OCI-LY1 (cell line): ENCODE data around the gene PPDPF.

Source experiments
- H2AFZ ChIP-seq: fragments of 200-600 bp; sonication (generic), shearing (Covaris generic); 2 replicates; pipeline ENCODE4 v1.6.0; 2014; ENCODE audit warnings: antibody characterized with exemption, mild to moderate bottlenecking, low read length
- H3F3A ChIP-seq: fragments of 200-600 bp; sonication (generic), shearing (Covaris generic); 2 replicates; pipeline ENCODE4 v1.6.0; 2014; ENCODE audit warnings: mild to moderate bottlenecking, antibody characterized with exemption, low read length, moderate library complexity; ENCODE audit not compliant: insufficient read depth
- H3K27ac ChIP-seq: fragments of 200-600 bp; sonication (generic); 2 replicates; pipeline ENCODE4 v1.5.1; 2014; ENCODE audit warnings: low read length, mixed run types, mild to moderate bottlenecking, low read depth; ENCODE audit not compliant: poor library complexity, severe bottlenecking
- H3K27me3 ChIP-seq: fragments of 200-600 bp; sonication (generic); 2 replicates; pipeline ENCODE4 v1.6.0; 2014; ENCODE audit warnings: antibody characterized with exemption, mild to moderate bottlenecking, low read length, moderate library complexity; ENCODE audit not compliant: insufficient read depth
- H3K36me3 ChIP-seq: fragments of 200-600 bp; sonication (generic); 2 replicates; pipeline ENCODE4 v1.6.1; 2014; ENCODE audit warnings: mild to moderate bottlenecking, antibody characterized with exemption, low read length, moderate library complexity, mixed read lengths; ENCODE audit not compliant: insufficient read depth
- H3K4me1 ChIP-seq: fragments of 200-600 bp; sonication (generic); 2 replicates; pipeline ENCODE4 v1.5.1; 2014; ENCODE audit warnings: mild to moderate bottlenecking, low read length, moderate library complexity; ENCODE audit not compliant: insufficient read depth, severe bottlenecking
- H3K4me2 ChIP-seq: fragments of 200-600 bp; sonication (generic), shearing (Covaris generic); 2 replicates; pipeline ENCODE4 v1.6.1; 2014; ENCODE audit warnings: low read length
- H3K4me3 ChIP-seq: fragments of 200-600 bp; sonication (generic); 2 replicates; pipeline ENCODE4 v1.5.1; 2014; ENCODE audit warnings: low read length, low read depth, mild to moderate bottlenecking, mixed read lengths; ENCODE audit not compliant: poor library complexity, severe bottlenecking
- H3K79me2 ChIP-seq: fragments of 200-600 bp; shearing (Covaris generic); 2 replicates; pipeline ENCODE4 v1.6.1; 2016; ENCODE audit warnings: mixed run types, low read length, mixed read lengths; ENCODE audit not compliant: insufficient read depth
- H3K9ac ChIP-seq: fragments of 200-600 bp; sonication (generic), shearing (Covaris generic); 2 replicates; pipeline ENCODE4 v1.6.1; 2014; ENCODE audit warnings: mild to moderate bottlenecking, low read length, mixed read lengths
- H3K9me2 ChIP-seq: fragments of 200-600 bp; sonication (generic), shearing (Covaris generic); 2 replicates; pipeline ENCODE4 v1.6.1; 2014; ENCODE audit warnings: low read depth, mild to moderate bottlenecking, low read length, mixed read lengths
- H3K9me3 ChIP-seq: fragments of 200-600 bp; shearing (Covaris generic); 2 replicates; pipeline ENCODE4 v1.6.1; 2014; ENCODE audit warnings: low read length, mixed read lengths
- H4K20me1 ChIP-seq: fragments of 200-600 bp; sonication (generic), shearing (Covaris generic); 2 replicates; pipeline ENCODE4 v1.6.0; 2016; ENCODE audit warnings: mild to moderate bottlenecking, low read length; ENCODE audit not compliant: insufficient read depth
- EZH2 ChIP-seq: fragments of 200-600 bp; sonication (generic), shearing (Covaris generic); IDR thresholded peaks from 2 replicates; pipeline ENCODE4 v1.8.0; 2017; ENCODE audit warnings: borderline replicate concordance, mixed run types, mild to moderate bottlenecking, antibody characterized with exemption, low read length, moderate library complexity, mixed read lengths
- TF ChIP-seq, protein P1 (sequence below): fragments of 200-600 bp; sonication (generic), shearing (Covaris generic); IDR thresholded peaks from 2 replicates; pipeline ENCODE4 v1.5.1; 2017; ENCODE audit warnings: mild to moderate bottlenecking, antibody characterized with exemption, low read length, moderate library complexity, mixed read lengths

The PPDPF gene

GRCh38 chr20:63567136-63567385 lies 46.5 kb downstream of the PPDPF start:
- H3K4me1 ChIP-seq: no peaks in the 10 kb centered on the region
- H3K9me2 ChIP-seq: no peaks in the 10 kb centered on the region
- no peak overlapping the region for H2AFZ ChIP-seq
- no peaks in the 10 kb centered on the region for H3K79me2 ChIP-seq
- H3F3A ChIP-seq: no peaks in the 10 kb centered on the region
- TF ChIP-seq, protein P1, sequence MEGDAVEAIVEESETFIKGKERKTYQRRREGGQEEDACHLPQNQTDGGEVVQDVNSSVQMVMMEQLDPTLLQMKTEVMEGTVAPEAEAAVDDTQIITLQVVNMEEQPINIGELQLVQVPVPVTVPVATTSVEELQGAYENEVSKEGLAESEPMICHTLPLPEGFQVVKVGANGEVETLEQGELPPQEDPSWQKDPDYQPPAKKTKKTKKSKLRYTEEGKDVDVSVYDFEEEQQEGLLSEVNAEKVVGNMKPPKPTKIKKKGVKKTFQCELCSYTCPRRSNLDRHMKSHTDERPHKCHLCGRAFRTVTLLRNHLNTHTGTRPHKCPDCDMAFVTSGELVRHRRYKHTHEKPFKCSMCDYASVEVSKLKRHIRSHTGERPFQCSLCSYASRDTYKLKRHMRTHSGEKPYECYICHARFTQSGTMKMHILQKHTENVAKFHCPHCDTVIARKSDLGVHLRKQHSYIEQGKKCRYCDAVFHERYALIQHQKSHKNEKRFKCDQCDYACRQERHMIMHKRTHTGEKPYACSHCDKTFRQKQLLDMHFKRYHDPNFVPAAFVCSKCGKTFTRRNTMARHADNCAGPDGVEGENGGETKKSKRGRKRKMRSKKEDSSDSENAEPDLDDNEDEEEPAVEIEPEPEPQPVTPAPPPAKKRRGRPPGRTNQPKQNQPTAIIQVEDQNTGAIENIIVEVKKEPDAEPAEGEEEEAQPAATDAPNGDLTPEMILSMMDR: no peak
- no peak for TF ChIP-seq EZH2
- H3K4me2 ChIP-seq: no peak overlapping the region
- no peaks in the 10 kb centered on the region for H4K20me1 ChIP-seq
- H3K36me3 ChIP-seq: no peaks in the 10 kb centered on the region
- H3K9ac ChIP-seq: no peak overlapping the region
- no peak overlapping the region for H3K27ac ChIP-seq
- no peak overlapping the region for H3K4me3 ChIP-seq
- no peaks in the 10 kb centered on the region for H3K9me3 ChIP-seq
- peaks cover 10% of the 10 kb centered on the region; the same call in 1 of the 2 replicates for H3K27me3 ChIP-seq

GRCh38 chr20:63567386-63568169 lies 47.0 kb downstream of the PPDPF start:
- TF ChIP-seq, protein P1: no peak
- TF ChIP-seq EZH2: no peak
- no peaks in the 10 kb centered on the region for H4K20me1 ChIP-seq
- H3K36me3 ChIP-seq: no peaks in the 10 kb centered on the region
- H3K9me3 ChIP-seq: no peaks in the 10 kb centered on the region
- no peak overlapping the region for H3K9ac ChIP-seq
- no peaks in the 10 kb centered on the region for H3K4me1 ChIP-seq
- H3K4me3 ChIP-seq: no peak overlapping the region
- peaks cover 10% of the 10 kb centered on the region; the same call in 1 of the 2 replicates for H3K27me3 ChIP-seq
- no peaks in the 10 kb centered on the region for H3K79me2 ChIP-seq
- H2AFZ ChIP-seq: no peak overlapping the region
- no peak overlapping the region for H3K27ac ChIP-seq
- H3K9me2 ChIP-seq: no peaks in the 10 kb centered on the region
- H3K4me2 ChIP-seq: no peak overlapping the region
- H3F3A ChIP-seq: no peaks in the 10 kb centered on the region

DNA sequence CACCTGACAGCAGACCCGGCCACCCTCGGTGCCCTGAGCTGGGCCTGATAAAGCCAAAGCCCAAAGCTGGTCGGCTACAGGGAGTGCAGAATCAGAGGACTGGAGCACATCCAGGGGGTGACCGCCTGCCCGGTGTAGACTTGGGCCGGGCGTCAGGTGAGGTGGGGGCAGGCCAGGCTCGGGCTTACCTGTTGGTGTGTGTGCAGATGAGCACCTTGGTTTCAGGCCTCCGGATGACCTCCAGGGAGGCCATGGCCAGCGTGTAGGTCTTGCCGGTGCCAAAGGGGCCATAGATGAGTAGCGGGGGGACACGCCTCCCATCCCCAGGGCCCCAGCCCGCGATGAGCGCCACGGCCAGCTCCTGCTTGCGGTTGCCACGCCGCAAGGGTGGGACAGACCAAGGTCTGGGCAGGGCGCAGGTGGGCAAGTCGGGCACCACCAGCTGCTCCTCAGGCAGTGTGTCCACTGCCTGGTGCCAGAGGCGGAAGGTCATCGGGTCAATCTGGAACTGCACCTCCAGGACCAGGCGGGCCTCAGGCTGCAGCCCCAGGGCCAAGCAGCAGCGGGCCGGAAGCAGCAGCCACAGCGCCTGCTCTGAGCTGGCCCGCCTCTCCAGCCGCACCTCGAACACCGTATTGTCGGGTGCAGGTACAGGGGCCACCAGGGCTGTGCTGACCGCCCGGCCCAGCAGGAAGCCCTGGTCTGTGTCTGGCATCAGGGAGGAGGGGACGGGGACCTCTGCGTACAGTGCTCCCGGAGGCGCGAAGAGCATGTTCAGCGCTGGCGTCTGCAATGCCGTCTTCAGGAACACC lies 47.8 kb downstream of the PPDPF start:
- TF ChIP-seq EZH2: no peak
- TF ChIP-seq, protein P1: no peak
- Histone ChIP-seq H3K4me2 (no peak overlapping the region), H3K9me2 (no peaks in the 10 kb centered on the region), H3K9ac (no peak overlapping the region), H3K27ac (no peak overlapping the region), H3F3A (no peaks in the 10 kb centered on the region), H3K4me3 (no peak overlapping the region), H4K20me1 (no peaks in the 10 kb centered on the region), H3K79me2 (no peaks in the 10 kb centered on the region), H2AFZ (no peak overlapping the region), H3K4me1 (peaks cover 3% of the 10 kb centered on the region), H3K9me3 (no peaks in the 10 kb centered on the region), H3K36me3 (no peaks in the 10 kb centered on the region), H3K27me3 (peaks cover 10% of the 10 kb centered on the region; the same call in 1 of the 2 replicates)
